A673 (cell line): ENCODE measurements around the gene FAM227B.

Source experiments
- EZH2 ChIP-seq: fragments of 200-600 bp; sonication (generic); IDR thresholded peaks from 2 replicates; pipeline ENCODE4 v1.6.1; 2017; ENCODE audit warnings: borderline replicate concordance, low read depth, mild to moderate bottlenecking, mixed read lengths, antibody characterized with exemption, low read length; ENCODE audit not compliant: poor library complexity, severe bottlenecking
- TF ChIP-seq, protein P1 (sequence below): fragments of 300-800, 200-600 bp; sonication (generic); conservative IDR thresholded peaks from 2 replicates; pipeline ENCODE4 v1.5.1; 2017; ENCODE audit warnings: low read depth, mild to moderate bottlenecking, antibody characterized with exemption, low read length, moderate library complexity, mixed read lengths

DNA sequence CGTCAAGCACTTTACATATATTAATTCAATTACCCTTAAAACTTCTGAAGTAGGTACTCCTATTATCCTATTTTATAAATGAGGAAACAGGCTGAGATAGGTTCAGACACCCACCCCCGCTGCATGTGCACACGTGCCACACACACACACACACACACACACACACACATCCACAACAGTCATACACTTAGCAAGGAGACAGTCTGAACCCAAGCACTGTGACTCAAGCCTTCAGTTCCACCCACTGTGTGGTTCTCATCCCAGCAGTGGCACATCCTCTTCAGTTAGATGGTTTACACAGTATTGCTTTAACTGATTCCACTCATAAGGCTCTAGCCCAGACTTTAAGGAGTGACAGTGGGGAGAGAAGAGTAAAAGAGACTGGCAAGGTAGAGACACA is 288.7 kb downstream of the FAM227B start:
- TF ChIP-seq EZH2 = no peak
- TF ChIP-seq, protein P1, sequence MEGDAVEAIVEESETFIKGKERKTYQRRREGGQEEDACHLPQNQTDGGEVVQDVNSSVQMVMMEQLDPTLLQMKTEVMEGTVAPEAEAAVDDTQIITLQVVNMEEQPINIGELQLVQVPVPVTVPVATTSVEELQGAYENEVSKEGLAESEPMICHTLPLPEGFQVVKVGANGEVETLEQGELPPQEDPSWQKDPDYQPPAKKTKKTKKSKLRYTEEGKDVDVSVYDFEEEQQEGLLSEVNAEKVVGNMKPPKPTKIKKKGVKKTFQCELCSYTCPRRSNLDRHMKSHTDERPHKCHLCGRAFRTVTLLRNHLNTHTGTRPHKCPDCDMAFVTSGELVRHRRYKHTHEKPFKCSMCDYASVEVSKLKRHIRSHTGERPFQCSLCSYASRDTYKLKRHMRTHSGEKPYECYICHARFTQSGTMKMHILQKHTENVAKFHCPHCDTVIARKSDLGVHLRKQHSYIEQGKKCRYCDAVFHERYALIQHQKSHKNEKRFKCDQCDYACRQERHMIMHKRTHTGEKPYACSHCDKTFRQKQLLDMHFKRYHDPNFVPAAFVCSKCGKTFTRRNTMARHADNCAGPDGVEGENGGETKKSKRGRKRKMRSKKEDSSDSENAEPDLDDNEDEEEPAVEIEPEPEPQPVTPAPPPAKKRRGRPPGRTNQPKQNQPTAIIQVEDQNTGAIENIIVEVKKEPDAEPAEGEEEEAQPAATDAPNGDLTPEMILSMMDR = no peak
